GM12878 (cell line): ENCODE measurements around the gene HOXD3. TPM values are rescaled to one million over a fixed set of nuclear protein-coding genes. Genes with fewer than 3 reads are reported as not detected.

Source experiments
- ATAC-seq: fragments of 200-7000 bp; cut with Tn5 transposase; 3 replicates; pipeline ENCODE4 v1.9.1; 2020; ENCODE audit warnings: mild to moderate bottlenecking, moderate library complexity
- BruUV-seq: library from RNA; stranded (reverse); fragments of 400-500 nt; replicated peaks from 2 replicates; lab custom pipeline; 2021; lab: Mats Ljungman, UMichigan
- CTCF ChIA-PET: fragments of 300-600 bp; sonication (Branson Sonifier 250); formaldehyde crosslinking; extraction: SDS; loops from one replicate; lab custom pipeline; 2021; ENCODE audit warnings: inconsistent platforms; lab: Yijun Ruan, JAX
- POLR2A ChIA-PET: fragments of 350-600 bp; formaldehyde crosslinking; extraction: SDS; loops from one replicate; lab custom pipeline; 2021; ENCODE audit warnings: inconsistent platforms; lab: Charles Lee
- RAD21 ChIA-PET: fragments of 300-600 bp; sonication (Branson Sonifier 250); formaldehyde crosslinking; loops from one replicate; lab custom pipeline; 2023; ENCODE audit warnings: antibody characterized with exemption; ENCODE audit not compliant: unreplicated experiment; lab: Charles Lee
- SMC1A ChIA-PET: fragments of 300-600 bp; sonication (Branson Sonifier 250); formaldehyde crosslinking; loops from one replicate; lab custom pipeline; 2023; ENCODE audit not compliant: unreplicated experiment, uncharacterized antibody; lab: Charles Lee
- DNase-seq: peaks from one replicate; pipeline ENCODE4 v3.0.0-alpha.2; 2011; ENCODE audit warnings: low read depth, low spot score
- FAIRE-seq: peaks from 3 replicates; lab custom pipeline; 2011; peaks lifted over from hg19 to GRCh38; lab: Jason Lieb, UNC
- H2AFZ ChIP-seq: 2 replicates; pipeline ENCODE4 v1.6.0; 2011; ENCODE audit warnings: low read depth, low read length, control low read depth; ENCODE audit not compliant: control insufficient read depth
- H3K27ac ChIP-seq: 2 replicates; pipeline ENCODE4 v1.5.1; 2011; ENCODE audit warnings: control low read depth; ENCODE audit not compliant: control insufficient read depth, insufficient read depth
- H3K27me3 ChIP-seq, 2 experiments: replicated peaks in 1 of 2; 2 replicates each; pipeline versions ENCODE4 v1.6.0 to v1.6.1; 2011; ENCODE audit warnings: low read length in 1 of 2; ENCODE audit not compliant: control insufficient read depth in 2 of 2, insufficient read depth in 2 of 2
- H3K36me3 ChIP-seq, 2 experiments: 2 replicates each; pipeline ENCODE4 v1.5.1; 2011; ENCODE audit warnings: low read length in 1 of 2; ENCODE audit not compliant: control insufficient read depth in 2 of 2, insufficient read depth in 2 of 2
- H3K4me1 ChIP-seq: 2 replicates; pipeline ENCODE4 v1.6.1; 2011; ENCODE audit warnings: mild to moderate bottlenecking, low read length, moderate library complexity, mixed read lengths; ENCODE audit not compliant: control insufficient read depth, insufficient read depth
- H3K4me2 ChIP-seq: 2 replicates; pipeline ENCODE4 v1.6.0; 2011; ENCODE audit warnings: control low read depth; ENCODE audit not compliant: control insufficient read depth, insufficient read depth
- H3K4me3 ChIP-seq: fragments of 200-600 bp; sonication (generic); 2 replicates; pipeline ENCODE4 v1.5.1; 2016
- H3K79me2 ChIP-seq: 2 replicates; pipeline ENCODE4 v1.6.0; 2011; ENCODE audit warnings: low read length; ENCODE audit not compliant: control insufficient read depth, insufficient read depth
- H3K9ac ChIP-seq: 2 replicates; pipeline ENCODE4 v1.8.0; 2011; ENCODE audit warnings: low read length, control low read depth, mixed read lengths; ENCODE audit not compliant: control insufficient read depth, insufficient read depth
- H3K9me3 ChIP-seq: replicated peaks from 3 replicates; pipeline ENCODE4 v1.5.1; 2011; ENCODE audit warnings: mild to moderate bottlenecking, low read length; ENCODE audit not compliant: control insufficient read depth, insufficient read depth
- H4K20me1 ChIP-seq: 2 replicates; pipeline ENCODE4 v1.6.0; 2011; ENCODE audit not compliant: control insufficient read depth, insufficient read depth
- CEBPZ ChIP-seq: fragments of 150-350 bp; IDR thresholded peaks from 2 replicates; pipeline ENCODE4 v1.6.1; 2016; ENCODE audit warnings: low read depth, low read length
- E4F1 ChIP-seq: fragments of 450-650 bp; IDR thresholded peaks from 2 replicates; pipeline ENCODE4 v1.6.1; 2018; ENCODE audit warnings: borderline replicate concordance, mild to moderate bottlenecking; ENCODE audit not compliant: partially characterized antibody
- GATAD2B ChIP-seq: fragments of 450-650 bp; conservative IDR thresholded peaks from 2 replicates; pipeline ENCODE4 v1.6.1; 2017; ENCODE audit warnings: low read depth, mild to moderate bottlenecking, moderate library complexity
- IRF3 ChIP-seq: fragments of 450-650 bp; IDR thresholded peaks from 2 replicates; pipeline ENCODE4 v1.6.1; 2014; ENCODE audit warnings: mild to moderate bottlenecking
- POLR2AphosphoS5 ChIP-seq: IDR thresholded peaks from 2 replicates; pipeline ENCODE4 v1.6.1; 2011; ENCODE audit warnings: mild to moderate bottlenecking, low read length, inconsistent platforms
- RELA ChIP-seq: fragments of 450-650 bp; IDR thresholded peaks from 2 replicates; pipeline ENCODE4 v1.8.0; 2014; ENCODE audit warnings: borderline replicate concordance; ENCODE audit not compliant: partially characterized antibody
- SIN3A ChIP-seq: IDR thresholded peaks from 2 replicates; pipeline ENCODE4 v1.6.1; 2012; ENCODE audit warnings: low read depth, low read length, improper control_type of control experiment
- ZNF217 ChIP-seq: fragments of 450-650 bp; IDR thresholded peaks from 2 replicates; pipeline ENCODE4 v1.6.1; 2017; ENCODE audit warnings: antibody characterized with exemption, mild to moderate bottlenecking
- ZNF687 ChIP-seq: fragments of 450-650 bp; IDR thresholded peaks from 2 replicates; pipeline ENCODE4 v1.6.1; 2017; ENCODE audit warnings: mild to moderate bottlenecking, moderate library complexity
- WGBS: methylation state at CpG from one replicate; pipeline ENCODE4 v1.1.6; 2016; ENCODE audit warnings: low lambda C conversion rate; ENCODE audit not compliant: insufficient replicate concordance, insufficient coverage; ENCODE audit errors: missing lambda C conversion rate; 5-methylcytosine and 5-hydroxymethylcytosine counted together
- in situ Hi-C: fragments of 300-500 bp; cut with MboI; formaldehyde crosslinking; loops from 9 replicates; pipeline ENCODE4 v1.14.3; 2018; ENCODE audit warnings: mixed read lengths
- intact Hi-C: fragments of 100-400 bp; cut with micrococcal nuclease; formaldehyde crosslinking; loops from one replicate; pipeline ENCODE4 v1.14.2; 2022; ENCODE audit not compliant: unreplicated experiment
- polyA plus RNA-seq, 11 experiments: library from polyadenylated mRNA; depleted of rRNA in 4 of 11; unstranded in 6 of 11; stranded (reverse) in 5 of 11; fragments of >200 nt; fragmentation: Nextera tagmentation in 4 of 11; fragmentation: Illumina TruSeq in 1 of 11; extraction: Ambion mirVana in 4 of 11; extraction: Trizol in 1 of 11; gene quantifications; 1 replicate in 1 of 11; 2 replicates in 10 of 11; pipeline versions ENCODE4 v1.2.1 to v1.2.3, GENCODE V29; 2011 to 2016; ENCODE audit warnings: inconsistent platforms in 2 of 11, missing spikeins in 2 of 11, low read depth in 1 of 11
- total RNA-seq, 4 experiments: library from RNA; depleted of rRNA in 3 of 4; stranded (reverse); fragments of >200 nt in 3 of 4; fragmentation: Illumina TruSeq in 1 of 4; extraction: Trizol in 1 of 4; gene quantifications; 2 replicates each; pipeline versions ENCODE4 v1.2.1 to v1.2.3, GENCODE V29; 2013 to 2021

HOXD3 gene
- total and polyA plus RNA-seq, 10 of the 15 experiments (the other 5 are each of a cell fraction or from before 2014, with no cell fraction given): not detected

GRCh38 chr2:176173567-176174381, 16.7 kb downstream of the HOXD3 start (continued):
- TF ChIP-seq ZNF687 (no peak), GATAD2B (no peak), RELA (no peak), IRF3 (no peak)

GRCh38 chr2:176174382-176174823, 17.3 kb downstream of the HOXD3 start:
- Histone ChIP-seq H3K4me1 (no peaks in the 10 kb centered on the region), H3K79me2 (no peaks in the 10 kb centered on the region), H3K27ac (no peak overlapping the region), H3K9me3 (no peaks in the 10 kb centered on the region; the same call in 2 of the 3 replicates), H2AFZ (no peak overlapping the region), H3K36me3 (no peaks in the 10 kb centered on the region; a peak in 1 of 4 replicates), H4K20me1 (no peaks in the 10 kb centered on the region), H3K4me2 (no peak overlapping the region), H3K27me3 (peaks cover 7 to 36% of the 10 kb centered on the region in 2 experiments), H3K9ac (no peak overlapping the region), H3K4me3 (no peak overlapping the region)
- ATAC-seq: no peak
- no peak for DNase-seq
- ChIA-PET RAD21 (interaction anchor here (1.0 kb wide), 1 partner anchor 280 kb away, joined by 3 read pairs; no protein-coding TSS in a partner anchor), CTCF (interaction anchor here (1.3 kb wide), 1 partner anchor 280 kb away, joined by 4 read pairs; no protein-coding TSS in a partner anchor), POLR2A (interaction anchor here (0.5 kb wide), 1 partner anchor 20 kb away, joined by 3 read pairs; no protein-coding TSS in a partner anchor), SMC1A (interaction anchor here (1.1 kb wide), 1 partner anchor 14 kb away, joined by 5 read pairs; no protein-coding TSS in a partner anchor)
- intact Hi-C loops: no loop called here
- no peak for FAIRE-seq
- 13% methylated on average over 14 of the region's 14 CpGs for WGBS
- BruUV-seq: no TSS peak
- in situ Hi-C loops: no loop called here
- TF ChIP-seq POLR2AphosphoS5 (no peak), ZNF217 (no peak), E4F1 (no peak), SIN3A (no peak), CEBPZ (no peak)
